ENCODE data around the gene HIP1R.

The HIP1R gene

GRCh38 chr12:122846622-122847515 is 11.6 kb downstream of the HIP1R start:
- no peak for DNase-seq (ENCODE audit: low read depth in 1 of 2, low spot score in 1 of 2)

GRCh38 chr12:122847516-122847836 is 12.2 kb downstream of the HIP1R start:
- no peak for DNase-seq (ENCODE audit: low read depth in 1 of 2, low spot score in 1 of 2)

GRCh38 chr12:122847921-122848421 is 12.7 kb downstream of the HIP1R start:
- no peak for DNase-seq (ENCODE audit: low read depth in 1 of 2, low spot score in 1 of 2)

- no peak for DNase-seq (ENCODE audit: low read depth in 1 of 2, low spot score in 1 of 2)
These were observed 13.5 kb downstream of the HIP1R start for GRCh38 chr12:122848471-122849351.

GRCh38 chr12:122849352-122850047 is 14.2 kb downstream of the HIP1R start:
- no peak for DNase-seq (ENCODE audit: low read depth in 1 of 2, low spot score in 1 of 2)

GRCh38 chr12:122850048-122850445 is 14.8 kb downstream of the HIP1R start:
- no peak for DNase-seq (ENCODE audit: low read depth in 1 of 2, low spot score in 1 of 2)

GRCh38 chr12:122850695-122851350 is 15.6 kb downstream of the HIP1R start:
- DNase-seq (ENCODE audit: low read depth in 1 of 2, low spot score in 1 of 2): no peak

- no peak for DNase-seq (ENCODE audit: low read depth in 1 of 2, low spot score in 1 of 2)
These were observed 16.6 kb downstream of the HIP1R start for GRCh38 chr12:122851820-122852219.

- no peak for DNase-seq (ENCODE audit: low read depth in 1 of 2, low spot score in 1 of 2)
These were observed 17.3 kb downstream of the HIP1R start for GRCh38 chr12:122852336-122853275.

- DNase-seq (ENCODE audit: low read depth in 1 of 2, low spot score in 1 of 2): no peak
These were observed 18.5 kb downstream of the HIP1R start for GRCh38 chr12:122853582-122854245.

GRCh38 chr12:122854554-122854953 is 19.3 kb downstream of the HIP1R start:
- no peak for DNase-seq (ENCODE audit: low read depth in 1 of 2, low spot score in 1 of 2)

GRCh38 chr12:122855071-122855829 is 20.0 kb downstream of the HIP1R start:
- DNase-seq (ENCODE audit: low read depth in 1 of 2, low spot score in 1 of 2): no peak

- no peak for DNase-seq (ENCODE audit: low read depth in 1 of 2, low spot score in 1 of 2)
These were observed 20.9 kb downstream of the HIP1R start for GRCh38 chr12:122855928-122856831.

- no peak for DNase-seq (ENCODE audit: low read depth in 1 of 2, low spot score in 1 of 2)
These were observed 21.9 kb downstream of the HIP1R start for GRCh38 chr12:122856999-122857671.

- no peak for DNase-seq (ENCODE audit: low read depth in 1 of 2, low spot score in 1 of 2)
These were observed 22.9 kb downstream of the HIP1R start for GRCh38 chr12:122858171-122858570.

GRCh38 chr12:122858591-122859302 is 23.5 kb downstream of the HIP1R start:
- no peak for DNase-seq (ENCODE audit: low read depth in 1 of 2, low spot score in 1 of 2)

All from stimulated activated CD4-positive, alpha-beta T cell treated with anti-CD3 and anti-CD28 coated beads, Interleukin-15, amount 100 ng/mL, for 1 hour (primary cell).